SK-N-SH (cell line): Measurements from ENCODE around the gene POGZ.

Experiments used
- CTCF ChIP-seq: fragments of 200-600 bp; sonication (generic); IDR thresholded peaks from 2 replicates; pipeline ENCODE4 v1.6.1; 2017; ENCODE audit warnings: antibody characterized with exemption, mild to moderate bottlenecking, moderate library complexity
- EP300 ChIP-seq, 2 experiments: IDR thresholded peaks; 2 replicates each; pipeline versions ENCODE4 v1.4.0 to v1.6.1; 2012; ENCODE audit warnings: borderline replicate concordance in 1 of 2, low read depth in 1 of 2, low read length in 1 of 2
- EZH2phosphoT487 ChIP-seq: fragments of 200-600 bp; sonication (generic); IDR thresholded peaks from 2 replicates; pipeline ENCODE4 v1.6.1; 2017; ENCODE audit warnings: low read depth, mixed run types, mild to moderate bottlenecking, antibody characterized with exemption, moderate library complexity, borderline replicate concordance
- PBX3 ChIP-seq: IDR thresholded peaks from 2 replicates; pipeline ENCODE4; 2012
- POLR2AphosphoS5 ChIP-seq: IDR thresholded peaks from 2 replicates; pipeline ENCODE4 v1.6.1; 2012; ENCODE audit warnings: low read depth, low read length
- RFX5 ChIP-seq: IDR thresholded peaks from 2 replicates; pipeline ENCODE4 v1.6.1; 2012; ENCODE audit warnings: mild to moderate bottlenecking, improper control_type of control experiment, low read length
- SMC3 ChIP-seq: IDR thresholded peaks from 2 replicates; pipeline ENCODE4 v1.6.1; 2012; ENCODE audit warnings: low read depth, low read length, improper control_type of control experiment
- TAF1 ChIP-seq: IDR thresholded peaks from 2 replicates; pipeline ENCODE4 v1.6.1; 2012; ENCODE audit warnings: low read depth, mild to moderate bottlenecking, low read length, moderate library complexity, borderline replicate concordance

- TF ChIP-seq RFX5: no peak
- no peak for TF ChIP-seq EZH2phosphoT487
- TF ChIP-seq CTCF: no peak
- TF ChIP-seq SMC3: no peak
- TF ChIP-seq POLR2AphosphoS5: no peak
- TF ChIP-seq TAF1: no peak
- TF ChIP-seq EP300 (IDR thresholded peaks at IDR 0.05; ENCODE audit: borderline replicate concordance in 1 of 2, low read depth in 1 of 2, low read length in 1 of 2): no peak
- no peak for TF ChIP-seq PBX3
These were observed 87.0 kb downstream of the POGZ start, which contains the start of gene SELENBP1 for GRCh38 chr1:151372058-151372934.
